ENCODE measurements around the gene IGFBPL1.

DNA sequence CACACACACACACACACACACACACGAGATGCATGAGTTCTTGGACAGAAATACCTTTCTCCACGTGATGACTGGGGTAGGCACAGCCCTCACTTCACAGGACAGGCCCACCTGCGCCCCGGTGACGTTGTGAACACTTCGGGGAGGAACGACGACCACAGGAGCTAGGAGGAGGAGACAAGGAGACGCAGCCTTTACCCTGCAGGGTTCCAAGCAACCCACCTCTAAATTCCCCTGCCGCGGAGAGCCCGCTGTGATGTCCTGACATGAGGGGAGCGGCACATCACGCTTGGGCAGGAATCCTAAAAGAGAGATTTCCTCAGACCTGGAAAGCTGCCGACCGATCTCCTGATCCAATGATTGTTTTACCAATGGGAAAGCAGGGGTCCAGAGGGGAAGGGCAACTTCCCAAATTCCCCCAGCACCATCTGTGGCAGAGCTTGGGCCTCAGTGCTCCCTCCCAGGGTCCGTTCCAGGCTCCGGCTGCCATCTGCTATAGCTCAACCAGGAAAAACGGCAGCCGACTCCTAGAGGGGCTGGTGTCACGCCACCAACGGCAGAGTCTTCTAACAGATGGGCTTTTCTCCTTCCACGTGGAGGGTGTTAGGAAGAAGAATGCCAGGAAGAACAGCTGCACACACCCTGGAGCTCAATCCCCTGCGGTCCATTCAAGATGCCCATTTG is 10.1 kb downstream of the IGFBPL1 start:
- TF ChIP-seq, protein P1, sequence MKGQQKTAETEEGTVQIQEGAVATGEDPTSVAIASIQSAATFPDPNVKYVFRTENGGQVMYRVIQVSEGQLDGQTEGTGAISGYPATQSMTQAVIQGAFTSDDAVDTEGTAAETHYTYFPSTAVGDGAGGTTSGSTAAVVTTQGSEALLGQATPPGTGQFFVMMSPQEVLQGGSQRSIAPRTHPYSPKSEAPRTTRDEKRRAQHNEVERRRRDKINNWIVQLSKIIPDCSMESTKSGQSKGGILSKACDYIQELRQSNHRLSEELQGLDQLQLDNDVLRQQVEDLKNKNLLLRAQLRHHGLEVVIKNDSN (IDR thresholded peaks at IDR 0.05) = no peak
- TF ChIP-seq, protein P2, sequence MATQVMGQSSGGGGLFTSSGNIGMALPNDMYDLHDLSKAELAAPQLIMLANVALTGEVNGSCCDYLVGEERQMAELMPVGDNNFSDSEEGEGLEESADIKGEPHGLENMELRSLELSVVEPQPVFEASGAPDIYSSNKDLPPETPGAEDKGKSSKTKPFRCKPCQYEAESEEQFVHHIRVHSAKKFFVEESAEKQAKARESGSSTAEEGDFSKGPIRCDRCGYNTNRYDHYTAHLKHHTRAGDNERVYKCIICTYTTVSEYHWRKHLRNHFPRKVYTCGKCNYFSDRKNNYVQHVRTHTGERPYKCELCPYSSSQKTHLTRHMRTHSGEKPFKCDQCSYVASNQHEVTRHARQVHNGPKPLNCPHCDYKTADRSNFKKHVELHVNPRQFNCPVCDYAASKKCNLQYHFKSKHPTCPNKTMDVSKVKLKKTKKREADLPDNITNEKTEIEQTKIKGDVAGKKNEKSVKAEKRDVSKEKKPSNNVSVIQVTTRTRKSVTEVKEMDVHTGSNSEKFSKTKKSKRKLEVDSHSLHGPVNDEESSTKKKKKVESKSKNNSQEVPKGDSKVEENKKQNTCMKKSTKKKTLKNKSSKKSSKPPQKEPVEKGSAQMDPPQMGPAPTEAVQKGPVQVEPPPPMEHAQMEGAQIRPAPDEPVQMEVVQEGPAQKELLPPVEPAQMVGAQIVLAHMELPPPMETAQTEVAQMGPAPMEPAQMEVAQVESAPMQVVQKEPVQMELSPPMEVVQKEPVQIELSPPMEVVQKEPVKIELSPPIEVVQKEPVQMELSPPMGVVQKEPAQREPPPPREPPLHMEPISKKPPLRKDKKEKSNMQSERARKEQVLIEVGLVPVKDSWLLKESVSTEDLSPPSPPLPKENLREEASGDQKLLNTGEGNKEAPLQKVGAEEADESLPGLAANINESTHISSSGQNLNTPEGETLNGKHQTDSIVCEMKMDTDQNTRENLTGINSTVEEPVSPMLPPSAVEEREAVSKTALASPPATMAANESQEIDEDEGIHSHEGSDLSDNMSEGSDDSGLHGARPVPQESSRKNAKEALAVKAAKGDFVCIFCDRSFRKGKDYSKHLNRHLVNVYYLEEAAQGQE (IDR thresholded peaks at IDR 0.05; ENCODE audit: low read depth) = no peak
- TF ChIP-seq RAD21 (IDR thresholded peaks at IDR 0.05; ENCODE audit: low read depth) = no peak
- no peak for TF ChIP-seq TAF1 (IDR thresholded peaks at IDR 0.05; ENCODE audit: low read depth)
- TF ChIP-seq, protein P3, sequence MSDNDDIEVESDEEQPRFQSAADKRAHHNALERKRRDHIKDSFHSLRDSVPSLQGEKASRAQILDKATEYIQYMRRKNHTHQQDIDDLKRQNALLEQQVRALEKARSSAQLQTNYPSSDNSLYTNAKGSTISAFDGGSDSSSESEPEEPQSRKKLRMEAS (IDR thresholded peaks at IDR 0.05) = no peak
- no peak for TF ChIP-seq EP300 (IDR thresholded peaks at IDR 0.05; ENCODE audit: borderline replicate concordance)
- TF ChIP-seq NFIC (IDR thresholded peaks at IDR 0.05) = no peak
- no peak for TF ChIP-seq CEBPB (IDR thresholded peaks at IDR 0.05)
- TF ChIP-seq YY1 (IDR thresholded peaks at IDR 0.05; ENCODE audit: low read depth) = no peak
- no peak for TF ChIP-seq FOXM1 (IDR thresholded peaks at IDR 0.05; ENCODE audit: borderline replicate concordance, low read depth)
- no peak for TF ChIP-seq EGR1 (IDR thresholded peaks at IDR 0.05)
- TF ChIP-seq TCF12 (IDR thresholded peaks at IDR 0.05; ENCODE audit: low read depth) = no peak
